Mucosa of stomach (tissue), 1 donor: ENCODE measurements around the gene GGT6.

Experiments
- H3K27me3 ChIP-seq: one replicate; pipeline ENCODE4 v1.7.0; 2013; ENCODE audit warnings: mild to moderate bottlenecking, low read length; ENCODE audit not compliant: control insufficient read depth, insufficient read depth
- H3K36me3 ChIP-seq: one replicate; pipeline ENCODE4 v1.7.0; 2013; ENCODE audit warnings: low read length; ENCODE audit not compliant: control insufficient read depth, insufficient read depth
- H3K4me1 ChIP-seq: one replicate; pipeline ENCODE4 v1.7.0; 2013; ENCODE audit warnings: mild to moderate bottlenecking, low read length; ENCODE audit not compliant: control insufficient read depth, insufficient read depth
- H3K4me3 ChIP-seq: one replicate; pipeline ENCODE4 v1.7.0; 2013; ENCODE audit warnings: low read length
- H3K9ac ChIP-seq: one replicate; pipeline ENCODE4 v1.7.0; 2013; ENCODE audit warnings: mild to moderate bottlenecking, low read length, moderate library complexity
- H3K9me3 ChIP-seq: one replicate; pipeline ENCODE4 v1.7.0; 2013; ENCODE audit warnings: mild to moderate bottlenecking, low read length, moderate library complexity; ENCODE audit not compliant: control insufficient read depth
- donor health status: Pancreatic carcinoma.

The GGT6 gene

GRCh38 chr17:4507361-4508111 lies 52.8 kb downstream of the GGT6 start:
- no peak overlapping the region for H3K9ac ChIP-seq
- no peaks in the 10 kb centered on the region for H3K36me3 ChIP-seq
- H3K27me3 ChIP-seq, result no peaks in the 10 kb centered on the region
- peaks cover 65% of the 10 kb centered on the region for H3K4me1 ChIP-seq
- no peaks in the 10 kb centered on the region for H3K9me3 ChIP-seq
- H3K4me3 ChIP-seq, result no peak overlapping the region
